Measurements from ENCODE around the gene COX6A2. TPM values are rescaled to one million over a fixed set of nuclear protein-coding genes. Genes with fewer than 3 reads are reported as not detected.

COX6A2 gene
- total RNA-seq, 1 experiment from 2014 or later, result not detected

- Histone ChIP-seq H3K9ac (ENCODE audit: low read length) (no peak overlapping the region), H3K27me3 (ENCODE audit: low read length) (no peaks in the 10 kb centered on the region), H2AFZ (ENCODE audit: low read length) (no peak overlapping the region), H3K36me3 (ENCODE audit: insufficient read depth, low read length) (no peaks in the 10 kb centered on the region), H3K4me1 (ENCODE audit: low read length) (no peaks in the 10 kb centered on the region), H3K9me3 (ENCODE audit: low read length) (no peaks in the 10 kb centered on the region), H3K9me2 (replicated peaks; ENCODE audit: insufficient read depth, low read length) (no peaks in the 10 kb centered on the region), H4K20me1 (ENCODE audit: insufficient read depth, low read depth, low read length) (no peaks in the 10 kb centered on the region), H3K79me2 (ENCODE audit: low read length) (no peaks in the 10 kb centered on the region), H3K4me2 (ENCODE audit: low read depth, low read length, poor library complexity, severe bottlenecking) (no peak overlapping the region), H3K4me3 (ENCODE audit: low read length) (no peak overlapping the region), H3K27ac (ENCODE audit: low read length) (no peak overlapping the region)
- DNase-seq, result peak; percentile 62
Measured at GRCh38 chr16:31472709-31473203, 44.6 kb upstream of the COX6A2 start.

GRCh38 chr16:31471875-31472708, 43.9 kb upstream of the COX6A2 start, which contains the start of gene TGFB1I1:
TSS of gene TGFB1I1 (plus strand) at chr16:31472152. CDS start at chr16:31472189, 37 bp downstream.
- H3K4me2 ChIP-seq (ENCODE audit: low read depth, low read length, poor library complexity, severe bottlenecking), result no peak within 1 kb of the TSS
- H3K9ac ChIP-seq (ENCODE audit: low read length), result no peak within 1 kb of the TSS
- no peak for DNase-seq

GRCh38 chr16:31471241-31471874, 43.2 kb upstream of the COX6A2 start:
- DNase-seq, result no peak
- Histone ChIP-seq H3K27ac (ENCODE audit: low read length) (no peak overlapping the region), H3K79me2 (ENCODE audit: low read length) (no peaks in the 10 kb centered on the region), H3K4me1 (ENCODE audit: low read length) (peaks cover 9% of the 10 kb centered on the region), H3K9me2 (replicated peaks; ENCODE audit: insufficient read depth, low read length) (no peaks in the 10 kb centered on the region), H3K4me3 (ENCODE audit: low read length) (no peak overlapping the region), H3K36me3 (ENCODE audit: insufficient read depth, low read length) (no peaks in the 10 kb centered on the region), H3K9me3 (ENCODE audit: low read length) (no peaks in the 10 kb centered on the region), H2AFZ (ENCODE audit: low read length) (no peak overlapping the region), H3K9ac (ENCODE audit: low read length) (no peak overlapping the region), H3K4me2 (ENCODE audit: low read depth, low read length, poor library complexity, severe bottlenecking) (no peak overlapping the region), H3K27me3 (ENCODE audit: low read length) (no peaks in the 10 kb centered on the region), H4K20me1 (ENCODE audit: insufficient read depth, low read depth, low read length) (no peaks in the 10 kb centered on the region)

More at GRCh38 chr16:31471875-31472708, 43.9 kb upstream of the COX6A2 start, which contains the start of gene TGFB1I1:
- no peaks in the 10 kb centered on the region for H3K79me2 ChIP-seq (ENCODE audit: low read length)
- H3K27me3 ChIP-seq (ENCODE audit: low read length), result no peaks in the 10 kb centered on the region
- no peak within 1 kb of the TSS for H3K4me3 ChIP-seq (ENCODE audit: low read length)
- peaks cover 5% of the 10 kb centered on the region for H3K4me1 ChIP-seq (ENCODE audit: low read length)
- H3K27ac ChIP-seq (ENCODE audit: low read length), result no peak within 1 kb of the TSS
- no peaks in the 10 kb centered on the region for H3K9me2 ChIP-seq (replicated peaks; ENCODE audit: insufficient read depth, low read length)
- H2AFZ ChIP-seq (ENCODE audit: low read length), result no peak within 1 kb of the TSS
- no peaks in the 10 kb centered on the region for H3K36me3 ChIP-seq (ENCODE audit: insufficient read depth, low read length)
- H3K9me3 ChIP-seq (ENCODE audit: low read length), result no peaks in the 10 kb centered on the region
- no peaks in the 10 kb centered on the region for H4K20me1 ChIP-seq (ENCODE audit: insufficient read depth, low read depth, low read length)

- H3K79me2 ChIP-seq (ENCODE audit: low read length), result no peaks in the 10 kb centered on the region
- no peaks in the 10 kb centered on the region for H3K27me3 ChIP-seq (ENCODE audit: low read length)
- H3K4me2 ChIP-seq (ENCODE audit: low read depth, low read length, poor library complexity, severe bottlenecking), result no peak overlapping the region
- DNase-seq, result no peak
- H3K27ac ChIP-seq (ENCODE audit: low read length), result no peak overlapping the region
- H3K4me1 ChIP-seq (ENCODE audit: low read length), result peaks cover 9% of the 10 kb centered on the region
- no peaks in the 10 kb centered on the region for H4K20me1 ChIP-seq (ENCODE audit: insufficient read depth, low read depth, low read length)
- H2AFZ ChIP-seq (ENCODE audit: low read length), result no peak overlapping the region
- no peak overlapping the region for H3K4me3 ChIP-seq (ENCODE audit: low read length)
- no peaks in the 10 kb centered on the region for H3K36me3 ChIP-seq (ENCODE audit: insufficient read depth, low read length)
- no peaks in the 10 kb centered on the region for H3K9me3 ChIP-seq (ENCODE audit: low read length)
- no peaks in the 10 kb centered on the region for H3K9me2 ChIP-seq (replicated peaks; ENCODE audit: insufficient read depth, low read length)
- no peak overlapping the region for H3K9ac ChIP-seq (ENCODE audit: low read length)
Measured at GRCh38 chr16:31470615-31471014, 42.5 kb upstream of the COX6A2 start.

- H4K20me1 ChIP-seq (ENCODE audit: insufficient read depth, low read depth, low read length), result no peaks in the 10 kb centered on the region
- H3K9me3 ChIP-seq (ENCODE audit: low read length), result no peaks in the 10 kb centered on the region
- no peaks in the 10 kb centered on the region for H3K36me3 ChIP-seq (ENCODE audit: insufficient read depth, low read length)
- no peak overlapping the region for H3K9ac ChIP-seq (ENCODE audit: low read length)
- no peak overlapping the region for H3K4me3 ChIP-seq (ENCODE audit: low read length)
- no peak overlapping the region for H3K4me2 ChIP-seq (ENCODE audit: low read depth, low read length, poor library complexity, severe bottlenecking)
- H3K4me1 ChIP-seq (ENCODE audit: low read length), result peaks cover 9% of the 10 kb centered on the region
- H3K27me3 ChIP-seq (ENCODE audit: low read length), result no peaks in the 10 kb centered on the region
- no peak overlapping the region for H3K27ac ChIP-seq (ENCODE audit: low read length)
- no peak for DNase-seq
- H3K79me2 ChIP-seq (ENCODE audit: low read length), result no peaks in the 10 kb centered on the region
- H2AFZ ChIP-seq (ENCODE audit: low read length), result no peak overlapping the region
- H3K9me2 ChIP-seq (replicated peaks; ENCODE audit: insufficient read depth, low read length), result no peaks in the 10 kb centered on the region
Measured at GRCh38 chr16:31467858-31468257, 39.7 kb upstream of the COX6A2 start.

GRCh38 chr16:31467151-31467773, 39.1 kb upstream of the COX6A2 start:
- Histone ChIP-seq H2AFZ (ENCODE audit: low read length) (no peak overlapping the region), H3K4me2 (ENCODE audit: low read depth, low read length, poor library complexity, severe bottlenecking) (no peak overlapping the region), H3K9ac (ENCODE audit: low read length) (peak overlapping the region; percentile 13; the same call in 1 of the 2 replicates), H3K27me3 (ENCODE audit: low read length) (no peaks in the 10 kb centered on the region), H3K9me2 (replicated peaks; ENCODE audit: insufficient read depth, low read length) (no peaks in the 10 kb centered on the region), H3K79me2 (ENCODE audit: low read length) (no peaks in the 10 kb centered on the region), H3K36me3 (ENCODE audit: insufficient read depth, low read length) (no peaks in the 10 kb centered on the region), H3K4me1 (ENCODE audit: low read length) (peaks cover 9% of the 10 kb centered on the region), H4K20me1 (ENCODE audit: insufficient read depth, low read depth, low read length) (no peaks in the 10 kb centered on the region), H3K4me3 (ENCODE audit: low read length) (no peak overlapping the region), H3K9me3 (ENCODE audit: low read length) (no peaks in the 10 kb centered on the region), H3K27ac (ENCODE audit: low read length) (no peak overlapping the region)
- DNase-seq, result peak; percentile 62

- no peaks in the 10 kb centered on the region for H3K9me2 ChIP-seq (replicated peaks; ENCODE audit: insufficient read depth, low read length)
- H3K27me3 ChIP-seq (ENCODE audit: low read length), result no peaks in the 10 kb centered on the region
- no peak overlapping the region for H3K9ac ChIP-seq (ENCODE audit: low read length)
- H3K36me3 ChIP-seq (ENCODE audit: insufficient read depth, low read length), result no peaks in the 10 kb centered on the region
- H3K27ac ChIP-seq (ENCODE audit: low read length), result no peak overlapping the region
- H4K20me1 ChIP-seq (ENCODE audit: insufficient read depth, low read depth, low read length), result no peaks in the 10 kb centered on the region
- H3K4me3 ChIP-seq (ENCODE audit: low read length), result no peak overlapping the region
- no peak overlapping the region for H3K4me2 ChIP-seq (ENCODE audit: low read depth, low read length, poor library complexity, severe bottlenecking)
- H2AFZ ChIP-seq (ENCODE audit: low read length), result no peak overlapping the region
- H3K79me2 ChIP-seq (ENCODE audit: low read length), result no peaks in the 10 kb centered on the region
- no peaks in the 10 kb centered on the region for H3K9me3 ChIP-seq (ENCODE audit: low read length)
- DNase-seq, result no peak
- peaks cover 9% of the 10 kb centered on the region for H3K4me1 ChIP-seq (ENCODE audit: low read length)
Measured at GRCh38 chr16:31466381-31466841, 38.3 kb upstream of the COX6A2 start.
